K562 (cell line): Measurements from ENCODE around the gene PHACTR2.
"Not testable (repeated sequence)": the region's sequence is repeated elsewhere in the genome, so short reads cannot be mapped to it uniquely, and the experiment has no call there.

Experiments
- POLR2H ChIP-seq: IDR thresholded peaks from 2 replicates; pipeline ENCODE4 v1.6.1; 2016; ENCODE audit warnings: missing genetic modification characterization, low read depth, mild to moderate bottlenecking, control low read depth, missing compliant biosample characterization, moderate library complexity
- RHOXF2B ChIP-seq: fragments of 250-450 bp; sonication (Bioruptor Pico); conservative IDR thresholded peaks from 2 replicates; pipeline ENCODE4 v1.5.1; 2021
- SMAD4 ChIP-seq: fragments of 250-450 bp; sonication (Bioruptor Pico); conservative IDR thresholded peaks from 2 replicates; pipeline ENCODE4 v1.8.0; 2021; ENCODE audit warnings: inconsistent platforms, mild to moderate bottlenecking, moderate library complexity
- SP1 ChIP-seq: sonication (generic); formaldehyde crosslinking; IDR thresholded peaks from 2 replicates; pipeline ENCODE4 v1.8.1; 2022; ENCODE audit warnings: mild to moderate bottlenecking, missing genetic modification reagents
- TF ChIP-seq, protein P1 (sequence below): fragments of 150-350 bp; conservative IDR thresholded peaks from 2 replicates; pipeline ENCODE4 v1.6.1; 2014; ENCODE audit warnings: low read length

DNA sequence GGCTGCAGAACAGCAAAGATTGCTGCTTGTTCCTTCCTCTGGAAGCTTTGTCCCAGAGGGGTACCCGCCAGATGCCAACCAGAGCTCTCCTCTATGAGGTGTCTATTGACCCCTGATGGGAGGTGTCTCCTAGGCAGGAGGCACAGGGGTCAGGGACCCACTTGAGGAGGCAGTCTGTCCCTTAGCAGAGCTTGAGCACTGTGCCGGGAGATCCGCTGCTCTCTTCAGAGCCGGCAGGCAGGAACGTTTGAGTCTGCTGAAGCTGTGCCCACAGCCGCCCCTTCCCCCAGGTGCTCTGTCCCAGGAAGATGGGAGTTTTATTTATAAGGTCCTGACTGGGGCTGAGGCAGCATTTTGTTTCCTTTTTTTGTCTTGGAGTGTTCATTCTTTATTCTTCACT is 179.0 kb downstream of the PHACTR2 start:
- not testable (repeated sequence) for TF ChIP-seq POLR2H; SMAD4 (CRISPR knock-in tag); RHOXF2B (CRISPR knock-in tag); SP1 (CRISPR knock-in tag)
- TF ChIP-seq, protein P1, sequence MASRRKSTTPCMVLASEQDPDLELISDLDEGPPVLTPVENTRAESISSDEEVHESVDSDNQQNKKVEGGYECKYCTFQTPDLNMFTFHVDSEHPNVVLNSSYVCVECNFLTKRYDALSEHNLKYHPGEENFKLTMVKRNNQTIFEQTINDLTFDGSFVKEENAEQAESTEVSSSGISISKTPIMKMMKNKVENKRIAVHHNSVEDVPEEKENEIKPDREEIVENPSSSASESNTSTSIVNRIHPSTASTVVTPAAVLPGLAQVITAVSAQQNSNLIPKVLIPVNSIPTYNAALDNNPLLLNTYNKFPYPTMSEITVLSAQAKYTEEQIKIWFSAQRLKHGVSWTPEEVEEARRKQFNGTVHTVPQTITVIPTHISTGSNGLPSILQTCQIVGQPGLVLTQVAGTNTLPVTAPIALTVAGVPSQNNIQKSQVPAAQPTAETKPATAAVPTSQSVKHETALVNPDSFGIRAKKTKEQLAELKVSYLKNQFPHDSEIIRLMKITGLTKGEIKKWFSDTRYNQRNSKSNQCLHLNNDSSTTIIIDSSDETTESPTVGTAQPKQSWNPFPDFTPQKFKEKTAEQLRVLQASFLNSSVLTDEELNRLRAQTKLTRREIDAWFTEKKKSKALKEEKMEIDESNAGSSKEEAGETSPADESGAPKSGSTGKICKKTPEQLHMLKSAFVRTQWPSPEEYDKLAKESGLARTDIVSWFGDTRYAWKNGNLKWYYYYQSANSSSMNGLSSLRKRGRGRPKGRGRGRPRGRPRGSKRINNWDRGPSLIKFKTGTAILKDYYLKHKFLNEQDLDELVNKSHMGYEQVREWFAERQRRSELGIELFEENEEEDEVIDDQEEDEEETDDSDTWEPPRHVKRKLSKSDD, result not testable (repeated sequence)
